Stomach (tissue), 19 donors: ENCODE results near the gene SORL1. TPM values are rescaled to one million over a fixed set of nuclear protein-coding genes. Genes with fewer than 3 reads are reported as not detected.

ENCODE experiments used
- DNase-seq, 2 donors: peaks; one replicate each; pipeline versions ENCODE4 v3.0.0 to v3.0.0-alpha.2; 2013 to 2019
- H3K27ac ChIP-seq, 5 donors: fragments of 200-600 bp in 4 of 5; sonication (generic) in 4 of 5; one replicate each; pipeline ENCODE4 v1.5.1; 2013 to 2019; ENCODE audit warnings: mild to moderate bottlenecking in 1 of 5, moderate library complexity in 1 of 5
- H3K27me3 ChIP-seq, 3 donors: fragments of 200-600 bp; sonication (generic); one replicate each; pipeline ENCODE4 v1.5.1; 2017 to 2019; ENCODE audit warnings: mixed run types in 1 of 3
- H3K36me3 ChIP-seq, 4 donors: fragments of 200-600 bp; sonication (generic); 1 replicate in 3 of 4; 2 replicates in 1 of 4; pipeline ENCODE4 v1.5.1; 2016 to 2019
- H3K4me1 ChIP-seq, 4 donors: fragments of 200-600 bp; sonication (generic); one replicate each; pipeline ENCODE4 v1.5.1; 2016 to 2019
- H3K4me3 ChIP-seq, 4 donors: fragments of 200-600 bp; sonication (generic) in 3 of 4; one replicate each; pipeline ENCODE4 v1.5.1; 2016 to 2019; ENCODE audit warnings: mild to moderate bottlenecking in 1 of 4
- H3K9me3 ChIP-seq, 4 donors: fragments of 200-600 bp; sonication (generic); one replicate each; pipeline ENCODE4 v1.5.1; 2016 to 2019
- EP300 ChIP-seq: sonication (generic); formaldehyde crosslinking; IDR thresholded peaks from one replicate; pipeline ENCODE4 v1.6.1; 2017; ENCODE audit warnings: antibody characterized with exemption
- POLR2A ChIP-seq, 4 donors: fragments of 450-650 bp; IDR thresholded peaks; one replicate each; pipeline ENCODE4 v1.6.1; 2016; ENCODE audit warnings: antibody characterized with exemption in 4 of 4, control low read depth in 2 of 4, mild to moderate bottlenecking in 1 of 4, moderate library complexity in 1 of 4
- POLR2AphosphoS5 ChIP-seq, 3 donors: sonication (generic); formaldehyde crosslinking; IDR thresholded peaks; one replicate each; pipeline ENCODE4 v1.6.1; 2016; ENCODE audit warnings: antibody characterized with exemption in 3 of 3
- whole genome bisulfite sequencing, 5 donors: extraction: QIAGEN DNeasy Blood & Tissue Kit in 3 of 5; methylation state at CpG; one replicate each; pipeline versions ENCODE4 v1.1.5 to v1.1.7; 2013 to 2018; 5-methylcytosine and 5-hydroxymethylcytosine counted together
- intact Hi-C: fragments of 100-400 bp; cut with DNase I; formaldehyde crosslinking; loops from one replicate; pipeline ENCODE4 v1.15.1; 2023; ENCODE audit warnings: low total_unique reads
- long read RNA-seq, 10 donors: transcript quantifications; one replicate each; lab custom pipeline, GENCODE V29; 2026
- polyA plus RNA-seq, 3 donors: library from polyadenylated mRNA; stranded (reverse); fragments of 200-250 nt; gene quantifications; one replicate each; pipeline ENCODE4 v1.2.3, GENCODE V29; 2013
- total RNA-seq, 5 donors: library from RNA; depleted of rRNA; stranded (reverse); fragments of >200 nt; gene quantifications; one replicate each; pipeline versions ENCODE4 v1.1.0 to v1.2.3, GENCODE V29; 2014 to 2016
- TF ChIP-seq, protein P1 (sequence below), 7 experiments: fragments of 450-650 bp in 4 of 7; fragments of 200-600 bp in 3 of 7; sonication (generic) in 3 of 7; IDR thresholded peaks; one replicate each; pipeline ENCODE4 v1.5.1; 2016 to 2019; ENCODE audit warnings: antibody characterized with exemption in 7 of 7, control low read depth in 2 of 7, mild to moderate bottlenecking in 1 of 7
- donor health status: healthy with polysubstance abuse.
- donor health status: Bipolar disorder and iron deficiency.
- donor health status: healthy.

Gene SORL1, protein sequence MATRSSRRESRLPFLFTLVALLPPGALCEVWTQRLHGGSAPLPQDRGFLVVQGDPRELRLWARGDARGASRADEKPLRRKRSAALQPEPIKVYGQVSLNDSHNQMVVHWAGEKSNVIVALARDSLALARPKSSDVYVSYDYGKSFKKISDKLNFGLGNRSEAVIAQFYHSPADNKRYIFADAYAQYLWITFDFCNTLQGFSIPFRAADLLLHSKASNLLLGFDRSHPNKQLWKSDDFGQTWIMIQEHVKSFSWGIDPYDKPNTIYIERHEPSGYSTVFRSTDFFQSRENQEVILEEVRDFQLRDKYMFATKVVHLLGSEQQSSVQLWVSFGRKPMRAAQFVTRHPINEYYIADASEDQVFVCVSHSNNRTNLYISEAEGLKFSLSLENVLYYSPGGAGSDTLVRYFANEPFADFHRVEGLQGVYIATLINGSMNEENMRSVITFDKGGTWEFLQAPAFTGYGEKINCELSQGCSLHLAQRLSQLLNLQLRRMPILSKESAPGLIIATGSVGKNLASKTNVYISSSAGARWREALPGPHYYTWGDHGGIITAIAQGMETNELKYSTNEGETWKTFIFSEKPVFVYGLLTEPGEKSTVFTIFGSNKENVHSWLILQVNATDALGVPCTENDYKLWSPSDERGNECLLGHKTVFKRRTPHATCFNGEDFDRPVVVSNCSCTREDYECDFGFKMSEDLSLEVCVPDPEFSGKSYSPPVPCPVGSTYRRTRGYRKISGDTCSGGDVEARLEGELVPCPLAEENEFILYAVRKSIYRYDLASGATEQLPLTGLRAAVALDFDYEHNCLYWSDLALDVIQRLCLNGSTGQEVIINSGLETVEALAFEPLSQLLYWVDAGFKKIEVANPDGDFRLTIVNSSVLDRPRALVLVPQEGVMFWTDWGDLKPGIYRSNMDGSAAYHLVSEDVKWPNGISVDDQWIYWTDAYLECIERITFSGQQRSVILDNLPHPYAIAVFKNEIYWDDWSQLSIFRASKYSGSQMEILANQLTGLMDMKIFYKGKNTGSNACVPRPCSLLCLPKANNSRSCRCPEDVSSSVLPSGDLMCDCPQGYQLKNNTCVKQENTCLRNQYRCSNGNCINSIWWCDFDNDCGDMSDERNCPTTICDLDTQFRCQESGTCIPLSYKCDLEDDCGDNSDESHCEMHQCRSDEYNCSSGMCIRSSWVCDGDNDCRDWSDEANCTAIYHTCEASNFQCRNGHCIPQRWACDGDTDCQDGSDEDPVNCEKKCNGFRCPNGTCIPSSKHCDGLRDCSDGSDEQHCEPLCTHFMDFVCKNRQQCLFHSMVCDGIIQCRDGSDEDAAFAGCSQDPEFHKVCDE (N-terminal part only)
- 100 to 1,000 TPM in 1 of 5 donors, 10 to 100 TPM in 4; 17.2 to 161 (median 25.9) TPM for total RNA-seq
- 1 to 10 TPM in 2 of 3 donors, under 1 TPM in 1; 0.76 to 2.0 (median 1.8) TPM for polyA plus RNA-seq
- long read RNA-seq, donor 1, transcript SORL1-205 (2 exons, 1,765 nt) = major isoform, 10 of 10 reads
- long read RNA-seq, donor 1, partial matches to known transcripts = 0 of 10 reads
- long read RNA-seq, donor 1, other reads (novel, unspliced or antisense) = 0 of 10 reads
- long read RNA-seq, donor 2, transcript SORL1-205 (2 exons, 1,765 nt) = major isoform, 15 of 17 reads
- long read RNA-seq, donor 2, partial matches to known transcripts = 0 of 17 reads
- long read RNA-seq, donor 2, other reads (novel, unspliced or antisense) = 0 of 17 reads
- long read RNA-seq, donor 3, partial matches to known transcripts = 0 of 1 reads
- long read RNA-seq, donor 3, other reads (novel, unspliced or antisense) = 0 of 1 reads
- long read RNA-seq, donor 4 = 0 reads
- long read RNA-seq, donor 5, partial matches to known transcripts = 0 of 2 reads
- long read RNA-seq, donor 5, other reads (novel, unspliced or antisense) = 0 of 2 reads
- long read RNA-seq, donor 6, transcript SORL1-205 (2 exons, 1,765 nt) = major isoform, 12 of 12 reads
- long read RNA-seq, donor 6, partial matches to known transcripts = 0 of 12 reads
- long read RNA-seq, donor 6, other reads (novel, unspliced or antisense) = 0 of 12 reads
- long read RNA-seq, donor 7, transcript SORL1-205 (2 exons, 1,765 nt) = major isoform, 11 of 11 reads
- long read RNA-seq, donor 7, partial matches to known transcripts = 0 of 11 reads
- long read RNA-seq, donor 7, other reads (novel, unspliced or antisense) = 0 of 11 reads
- long read RNA-seq, donor 8, transcript SORL1-205 (2 exons, 1,765 nt) = major isoform, 6 of 6 reads
- long read RNA-seq, donor 8, partial matches to known transcripts = 0 of 6 reads
- long read RNA-seq, donor 8, other reads (novel, unspliced or antisense) = 0 of 6 reads
- long read RNA-seq, donor 9, partial matches to known transcripts = 5 of 6 reads
- long read RNA-seq, donor 9, other reads (novel, unspliced or antisense) = 0 of 6 reads
- long read RNA-seq, donor 10, transcript SORL1-205 (2 exons, 1,765 nt) = major isoform, 14 of 14 reads
- long read RNA-seq, donor 10, partial matches to known transcripts = 0 of 14 reads
- long read RNA-seq, donor 10, other reads (novel, unspliced or antisense) = 0 of 14 reads

DNA sequence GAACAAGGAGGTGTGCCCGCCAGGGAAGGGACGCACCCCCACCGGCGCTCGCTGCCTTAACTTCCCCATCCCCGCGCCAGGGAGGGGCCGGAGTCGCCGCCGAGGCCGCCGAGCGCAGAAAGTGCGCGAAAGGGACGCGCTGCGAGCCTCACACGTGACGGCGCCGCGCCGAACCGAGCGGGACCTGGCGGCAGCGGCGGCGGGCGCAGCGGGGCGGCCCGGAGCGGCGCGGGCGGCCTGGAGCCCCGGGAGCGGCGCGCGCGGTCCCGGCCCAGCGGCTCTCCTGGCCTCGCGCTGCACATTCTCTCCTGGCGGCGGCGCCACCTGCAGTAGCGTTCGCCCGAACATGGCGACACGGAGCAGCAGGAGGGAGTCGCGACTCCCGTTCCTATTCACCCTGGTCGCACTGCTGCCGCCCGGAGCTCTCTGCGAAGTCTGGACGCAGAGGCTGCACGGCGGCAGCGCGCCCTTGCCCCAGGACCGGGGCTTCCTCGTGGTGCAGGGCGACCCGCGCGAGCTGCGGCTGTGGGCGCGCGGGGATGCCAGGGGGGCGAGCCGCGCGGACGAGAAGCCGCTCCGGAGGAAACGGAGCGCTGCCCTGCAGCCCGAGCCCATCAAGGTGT lies at the start of gene SORL1:
Gene SORL1 (plus strand): TSS at position 329 of the 623 bp plus-strand sequence. CDS start 18 bp downstream, at position 347.
- TF ChIP-seq, protein P1, sequence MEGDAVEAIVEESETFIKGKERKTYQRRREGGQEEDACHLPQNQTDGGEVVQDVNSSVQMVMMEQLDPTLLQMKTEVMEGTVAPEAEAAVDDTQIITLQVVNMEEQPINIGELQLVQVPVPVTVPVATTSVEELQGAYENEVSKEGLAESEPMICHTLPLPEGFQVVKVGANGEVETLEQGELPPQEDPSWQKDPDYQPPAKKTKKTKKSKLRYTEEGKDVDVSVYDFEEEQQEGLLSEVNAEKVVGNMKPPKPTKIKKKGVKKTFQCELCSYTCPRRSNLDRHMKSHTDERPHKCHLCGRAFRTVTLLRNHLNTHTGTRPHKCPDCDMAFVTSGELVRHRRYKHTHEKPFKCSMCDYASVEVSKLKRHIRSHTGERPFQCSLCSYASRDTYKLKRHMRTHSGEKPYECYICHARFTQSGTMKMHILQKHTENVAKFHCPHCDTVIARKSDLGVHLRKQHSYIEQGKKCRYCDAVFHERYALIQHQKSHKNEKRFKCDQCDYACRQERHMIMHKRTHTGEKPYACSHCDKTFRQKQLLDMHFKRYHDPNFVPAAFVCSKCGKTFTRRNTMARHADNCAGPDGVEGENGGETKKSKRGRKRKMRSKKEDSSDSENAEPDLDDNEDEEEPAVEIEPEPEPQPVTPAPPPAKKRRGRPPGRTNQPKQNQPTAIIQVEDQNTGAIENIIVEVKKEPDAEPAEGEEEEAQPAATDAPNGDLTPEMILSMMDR (IDR thresholded peaks at IDR 0.05) = peak in 5 of 7 experiments; percentile 28 to 55 (median 43)
- no peak for TF ChIP-seq POLR2A (IDR thresholded peaks at IDR 0.05)
- peak in 1 of 3 donors; percentile 36 for TF ChIP-seq POLR2AphosphoS5 (IDR thresholded peaks at IDR 0.05)
- intact Hi-C loops = no loop called here
- 0 to 1% (median 0%) methylated on average over 34 to 88 of the region's 89 CpGs for WGBS, 5 donors

DNA sequence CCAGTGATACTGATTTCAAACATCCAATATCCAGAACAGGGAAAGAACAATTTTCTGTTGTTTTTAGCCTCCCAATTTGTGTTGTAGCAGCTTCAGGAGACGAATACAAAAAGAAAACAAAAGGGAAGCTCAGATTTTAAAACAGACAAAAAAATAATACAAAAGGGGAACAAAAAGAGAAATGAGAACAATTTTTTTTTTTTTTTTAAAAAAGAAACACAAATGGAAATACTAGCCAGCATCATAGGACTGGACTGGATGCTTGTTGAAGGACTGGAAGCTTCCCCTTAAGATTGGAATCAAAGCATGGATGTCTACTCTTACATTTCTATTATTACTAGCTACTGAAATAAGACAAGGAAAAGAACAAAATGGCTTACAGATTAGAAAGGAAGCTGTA lies 46.5 kb upstream of the SORL1 start:
- DNase-seq = no peak
- no peaks in the 10 kb centered on the region for H3K36me3 ChIP-seq
- H3K27me3 ChIP-seq = no peaks in the 10 kb centered on the region
- WGBS, 5 donors = 65 to 97% (median 88%) methylated on average over 1 of the region's 1 CpG
- TF ChIP-seq POLR2AphosphoS5 (IDR thresholded peaks at IDR 0.05) (no peak), EP300 (no peak), POLR2A (IDR thresholded peaks at IDR 0.05) (no peak)
- TF ChIP-seq, protein P1 (IDR thresholded peaks at IDR 0.05) = no peak
- no peak overlapping the region for H3K27ac ChIP-seq
- intact Hi-C loops = no loop called here
- peaks cover 0 to 7% (median 0%) of the 10 kb centered on the region in 4 donors for H3K9me3 ChIP-seq
- H3K4me1 ChIP-seq = no peaks in the 10 kb centered on the region
- no peak overlapping the region for H3K4me3 ChIP-seq

More for the DNA sequence above, at the start of gene SORL1:
- no peaks in the 10 kb centered on the region for H3K9me3 ChIP-seq
- H3K36me3 ChIP-seq = no peaks in the 10 kb centered on the region
- H3K27ac ChIP-seq = peak within 1 kb of the TSS; percentile 70 to 82 (median 81)
- peaks cover 0 to 50% (median 28%) of the 10 kb centered on the region in 4 donors for H3K4me1 ChIP-seq
- H3K4me3 ChIP-seq = peak within 1 kb of the TSS; percentile 76 to 83 (median 81)
- peaks cover 0 to 10% (median 3%) of the 10 kb centered on the region in 3 donors for H3K27me3 ChIP-seq
- peak; percentile 78 to 94 for DNase-seq

DNA sequence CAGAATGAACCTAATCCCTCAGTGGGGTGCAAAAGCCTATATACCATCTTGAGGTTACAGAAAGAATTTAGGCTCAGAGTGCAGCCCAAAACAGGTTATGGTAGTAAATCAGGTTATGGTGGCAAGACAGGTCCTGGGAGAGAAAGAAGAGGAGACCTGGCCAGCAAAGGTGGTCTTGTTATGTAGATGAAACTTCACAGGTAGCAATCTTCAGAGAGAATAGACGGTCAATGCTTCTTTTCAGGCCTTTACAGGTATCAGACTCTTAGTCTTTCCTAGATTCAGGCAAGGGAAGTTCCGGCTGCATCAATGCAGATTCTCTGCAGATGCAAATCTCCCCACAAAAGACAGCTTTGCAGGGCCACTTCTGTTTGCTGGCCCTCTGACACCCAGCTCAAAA lies 45.8 kb upstream of the SORL1 start:
- Histone ChIP-seq H3K9me3 (peaks cover 0 to 7% (median 0%) of the 10 kb centered on the region in 4 donors), H3K27ac (no peak overlapping the region), H3K4me1 (no peaks in the 10 kb centered on the region), H3K27me3 (no peaks in the 10 kb centered on the region), H3K4me3 (no peak overlapping the region), H3K36me3 (no peaks in the 10 kb centered on the region)
- 84 to 95% (median 92%) methylated on average over 2 of the region's 2 CpGs for WGBS, 5 donors
- no peak for DNase-seq
- TF ChIP-seq, protein P1 (IDR thresholded peaks at IDR 0.05) = no peak
- TF ChIP-seq EP300 (no peak), POLR2A (IDR thresholded peaks at IDR 0.05) (no peak), POLR2AphosphoS5 (IDR thresholded peaks at IDR 0.05) (no peak)
- intact Hi-C loops = no loop called here
